OCI-LY1 (cell line): ENCODE results near the gene NCKIPSD.

Experiments used
- H2AFZ ChIP-seq: fragments of 200-600 bp; sonication (generic), shearing (Covaris generic); 2 replicates; pipeline ENCODE4 v1.6.0; 2014; ENCODE audit warnings: antibody characterized with exemption, mild to moderate bottlenecking, low read length
- H3F3A ChIP-seq: fragments of 200-600 bp; sonication (generic), shearing (Covaris generic); 2 replicates; pipeline ENCODE4 v1.6.0; 2014; ENCODE audit warnings: mild to moderate bottlenecking, antibody characterized with exemption, low read length, moderate library complexity; ENCODE audit not compliant: insufficient read depth
- H3K27ac ChIP-seq: fragments of 200-600 bp; sonication (generic); 2 replicates; pipeline ENCODE4 v1.5.1; 2014; ENCODE audit warnings: low read length, mixed run types, mild to moderate bottlenecking, low read depth; ENCODE audit not compliant: poor library complexity, severe bottlenecking
- H3K27me3 ChIP-seq: fragments of 200-600 bp; sonication (generic); 2 replicates; pipeline ENCODE4 v1.6.0; 2014; ENCODE audit warnings: antibody characterized with exemption, mild to moderate bottlenecking, low read length, moderate library complexity; ENCODE audit not compliant: insufficient read depth
- H3K36me3 ChIP-seq: fragments of 200-600 bp; sonication (generic); 2 replicates; pipeline ENCODE4 v1.6.1; 2014; ENCODE audit warnings: mild to moderate bottlenecking, antibody characterized with exemption, low read length, moderate library complexity, mixed read lengths; ENCODE audit not compliant: insufficient read depth
- H3K4me1 ChIP-seq: fragments of 200-600 bp; sonication (generic); 2 replicates; pipeline ENCODE4 v1.5.1; 2014; ENCODE audit warnings: mild to moderate bottlenecking, low read length, moderate library complexity; ENCODE audit not compliant: insufficient read depth, severe bottlenecking
- H3K4me2 ChIP-seq: fragments of 200-600 bp; sonication (generic), shearing (Covaris generic); 2 replicates; pipeline ENCODE4 v1.6.1; 2014; ENCODE audit warnings: low read length
- H3K4me3 ChIP-seq: fragments of 200-600 bp; sonication (generic); 2 replicates; pipeline ENCODE4 v1.5.1; 2014; ENCODE audit warnings: low read length, low read depth, mild to moderate bottlenecking, mixed read lengths; ENCODE audit not compliant: poor library complexity, severe bottlenecking
- H3K79me2 ChIP-seq: fragments of 200-600 bp; shearing (Covaris generic); 2 replicates; pipeline ENCODE4 v1.6.1; 2016; ENCODE audit warnings: mixed run types, low read length, mixed read lengths; ENCODE audit not compliant: insufficient read depth
- H3K9ac ChIP-seq: fragments of 200-600 bp; sonication (generic), shearing (Covaris generic); 2 replicates; pipeline ENCODE4 v1.6.1; 2014; ENCODE audit warnings: mild to moderate bottlenecking, low read length, mixed read lengths
- H3K9me2 ChIP-seq: fragments of 200-600 bp; sonication (generic), shearing (Covaris generic); 2 replicates; pipeline ENCODE4 v1.6.1; 2014; ENCODE audit warnings: low read depth, mild to moderate bottlenecking, low read length, mixed read lengths
- H3K9me3 ChIP-seq: fragments of 200-600 bp; shearing (Covaris generic); 2 replicates; pipeline ENCODE4 v1.6.1; 2014; ENCODE audit warnings: low read length, mixed read lengths
- H4K20me1 ChIP-seq: fragments of 200-600 bp; sonication (generic), shearing (Covaris generic); 2 replicates; pipeline ENCODE4 v1.6.0; 2016; ENCODE audit warnings: mild to moderate bottlenecking, low read length; ENCODE audit not compliant: insufficient read depth
- CTCF ChIP-seq: fragments of 200-600 bp; sonication (generic), shearing (Covaris generic); IDR thresholded peaks from 2 replicates; pipeline ENCODE4 v1.5.1; 2017; ENCODE audit warnings: mild to moderate bottlenecking, antibody characterized with exemption, low read length, moderate library complexity, mixed read lengths
- EZH2 ChIP-seq: fragments of 200-600 bp; sonication (generic), shearing (Covaris generic); IDR thresholded peaks from 2 replicates; pipeline ENCODE4 v1.8.0; 2017; ENCODE audit warnings: borderline replicate concordance, mixed run types, mild to moderate bottlenecking, antibody characterized with exemption, low read length, moderate library complexity, mixed read lengths

Gene NCKIPSD

GRCh38 chr3:48698891-48699290 is 13.2 kb upstream of the NCKIPSD start:
- Histone ChIP-seq H3K4me1 (no peaks in the 10 kb centered on the region), H3F3A (no peaks in the 10 kb centered on the region), H3K9me3 (no peaks in the 10 kb centered on the region), H3K27ac (no peak overlapping the region), H3K4me2 (no peak overlapping the region), H2AFZ (no peak overlapping the region), H3K36me3 (peaks cover 79% of the 10 kb centered on the region), H3K79me2 (peaks cover 73% of the 10 kb centered on the region), H3K4me3 (no peak overlapping the region), H4K20me1 (no peaks in the 10 kb centered on the region; the same call in none of the 2 replicates), H3K27me3 (no peaks in the 10 kb centered on the region), H3K9ac (no peak overlapping the region), H3K9me2 (no peaks in the 10 kb centered on the region)
- no peak for TF ChIP-seq EZH2
- no peak for TF ChIP-seq CTCF

DNA sequence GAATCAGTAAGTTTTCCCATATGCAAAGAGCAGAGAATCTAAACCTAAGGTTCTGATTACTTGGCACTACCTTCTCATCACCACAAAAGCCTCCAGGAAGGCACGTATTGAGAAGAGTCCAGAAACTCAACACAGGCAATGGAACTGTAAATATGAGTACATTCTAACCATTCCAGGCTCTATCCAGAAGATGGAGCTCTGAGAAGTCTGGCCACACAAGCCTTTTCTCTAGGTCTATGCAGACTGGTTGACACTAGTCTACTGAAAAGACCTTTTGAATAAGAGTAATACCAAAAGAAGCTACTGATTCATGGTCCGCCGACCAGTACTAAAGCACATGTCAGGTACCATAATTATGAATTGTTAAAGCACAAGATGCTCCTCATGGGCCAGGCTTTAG is 12.2 kb upstream of the NCKIPSD start:
- H3K79me2 ChIP-seq = peaks cover 70% of the 10 kb centered on the region
- no peak overlapping the region for H3K4me2 ChIP-seq
- H3F3A ChIP-seq = no peaks in the 10 kb centered on the region
- H4K20me1 ChIP-seq = no peaks in the 10 kb centered on the region; the same call in none of the 2 replicates
- no peaks in the 10 kb centered on the region for H3K27me3 ChIP-seq
- H3K27ac ChIP-seq = no peak overlapping the region
- no peaks in the 10 kb centered on the region for H3K4me1 ChIP-seq
- H3K9me3 ChIP-seq = no peaks in the 10 kb centered on the region
- H3K9me2 ChIP-seq = no peaks in the 10 kb centered on the region
- H3K36me3 ChIP-seq = peaks cover 85% of the 10 kb centered on the region
- no peak overlapping the region for H3K4me3 ChIP-seq
- no peak overlapping the region for H3K9ac ChIP-seq
- no peak overlapping the region for H2AFZ ChIP-seq
- TF ChIP-seq CTCF (peak; percentile 35), EZH2 (no peak)

DNA sequence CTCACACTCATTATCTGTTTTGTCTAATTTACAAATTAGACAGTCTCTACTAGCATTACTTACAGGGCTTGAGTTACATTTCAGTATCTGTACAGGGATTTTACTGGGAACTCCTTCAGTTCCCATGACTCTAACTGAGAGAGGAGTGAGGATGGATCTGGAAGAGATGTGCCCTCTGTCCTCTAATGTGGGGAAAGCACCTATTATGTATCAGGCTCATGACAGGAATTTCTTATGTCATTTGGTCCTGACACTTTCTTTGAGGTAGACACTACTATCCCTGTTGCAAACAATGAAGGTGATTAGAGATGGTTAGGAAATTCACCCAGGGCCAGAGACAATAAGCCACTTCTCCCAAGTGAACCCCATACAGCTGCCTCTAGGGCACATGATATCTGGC is 10.9 kb upstream of the NCKIPSD start:
- Histone ChIP-seq H3K9ac (no peak overlapping the region), H3F3A (no peaks in the 10 kb centered on the region), H2AFZ (no peak overlapping the region), H3K36me3 (peaks cover 84% of the 10 kb centered on the region), H3K9me2 (no peaks in the 10 kb centered on the region), H3K27me3 (no peaks in the 10 kb centered on the region), H3K9me3 (no peaks in the 10 kb centered on the region), H3K79me2 (peaks cover 57% of the 10 kb centered on the region), H3K27ac (no peak overlapping the region), H3K4me2 (no peak overlapping the region), H3K4me1 (no peaks in the 10 kb centered on the region), H4K20me1 (no peaks in the 10 kb centered on the region; the same call in 1 of the 2 replicates), H3K4me3 (no peak overlapping the region)
- TF ChIP-seq CTCF = no peak
- TF ChIP-seq EZH2 = no peak
